Osteocyte (in vitro differentiated cells): ENCODE data around the gene CXXC4. TPM values are rescaled to one million over a fixed set of nuclear protein-coding genes. Genes with fewer than 3 reads are reported as not detected.

Experiments used
- DNase-seq: peaks from one replicate; pipeline ENCODE4 v3.0.0; 2021; ENCODE audit warnings: mixed read lengths; ENCODE audit not compliant: unreplicated experiment; ENCODE audit errors: extremely low spot score
- H3K27ac Mint-ChIP-seq: one replicate; pipeline ENCODE4 v1.8.0; 2021; ENCODE audit warnings: mild to moderate bottlenecking, mixed read lengths; ENCODE audit not compliant: unreplicated experiment
- H3K27me3 Mint-ChIP-seq: one replicate; pipeline ENCODE4 v1.8.0; 2021; ENCODE audit warnings: mixed read lengths; ENCODE audit not compliant: unreplicated experiment
- H3K36me3 Mint-ChIP-seq: one replicate; pipeline ENCODE4 v1.8.0; 2021; ENCODE audit warnings: mixed read lengths; ENCODE audit not compliant: unreplicated experiment
- H3K4me1 Mint-ChIP-seq: one replicate; pipeline ENCODE4 v1.8.0; 2021; ENCODE audit warnings: mixed read lengths; ENCODE audit not compliant: unreplicated experiment
- H3K4me3 Mint-ChIP-seq: one replicate; pipeline ENCODE4 v1.8.0; 2021; ENCODE audit warnings: mild to moderate bottlenecking, moderate library complexity, mixed read lengths; ENCODE audit not compliant: unreplicated experiment
- H3K9me3 Mint-ChIP-seq: one replicate; pipeline ENCODE4 v1.8.0; 2021; ENCODE audit warnings: mixed read lengths; ENCODE audit not compliant: unreplicated experiment
- CTCF ChIP-seq: fragments of 200-600 bp; sonication (generic); IDR thresholded peaks from 2 replicates; pipeline ENCODE4 v1.5.0; 2021; ENCODE audit warnings: antibody characterized with exemption, mild to moderate bottlenecking, moderate library complexity
- total RNA-seq: library from RNA; stranded (reverse); gene quantifications from 2 replicates; pipeline ENCODE4 v1.2.1, GENCODE V29; 2021

The CXXC4 gene
- total RNA-seq, 1 donor from 2014 or later = not detected

GRCh38 chr4:104490770-104491480 is 3.8 kb downstream of the CXXC4 start:
- peak; percentile 85 for DNase-seq
- Mint-ChIP-seq H3K27ac (no peak overlapping the region), H3K4me1 (peaks cover 27% of the 10 kb centered on the region), H3K27me3 (peaks cover 81% of the 10 kb centered on the region), H3K9me3 (no peaks in the 10 kb centered on the region), H3K36me3 (no peaks in the 10 kb centered on the region), H3K4me3 (peak overlapping the region; percentile 76)
- TF ChIP-seq CTCF = no peak

- H3K27me3 Mint-ChIP-seq = peaks cover 78% of the 10 kb centered on the region
- no peak for TF ChIP-seq CTCF
- no peak overlapping the region for H3K27ac Mint-ChIP-seq
- no peaks in the 10 kb centered on the region for H3K9me3 Mint-ChIP-seq
- peak overlapping the region; percentile 76 for H3K4me3 Mint-ChIP-seq
- peaks cover 22% of the 10 kb centered on the region for H3K4me1 Mint-ChIP-seq
- DNase-seq = no peak
- H3K36me3 Mint-ChIP-seq = no peaks in the 10 kb centered on the region
Measured at GRCh38 chr4:104490096-104490769, 4.5 kb downstream of the CXXC4 start.

- no peak for DNase-seq
- H3K36me3 Mint-ChIP-seq = no peaks in the 10 kb centered on the region
- peaks cover 80% of the 10 kb centered on the region for H3K27me3 Mint-ChIP-seq
- H3K27ac Mint-ChIP-seq = no peak overlapping the region
- no peaks in the 10 kb centered on the region for H3K9me3 Mint-ChIP-seq
- no peak overlapping the region for H3K4me3 Mint-ChIP-seq
- TF ChIP-seq CTCF = no peak
- H3K4me1 Mint-ChIP-seq = peaks cover 18% of the 10 kb centered on the region
Measured at GRCh38 chr4:104489731-104490095, 5.0 kb downstream of the CXXC4 start.

- no peak overlapping the region for H3K4me3 Mint-ChIP-seq
- H3K27me3 Mint-ChIP-seq = peaks cover 69% of the 10 kb centered on the region
- peaks cover 13% of the 10 kb centered on the region for H3K4me1 Mint-ChIP-seq
- no peaks in the 10 kb centered on the region for H3K9me3 Mint-ChIP-seq
- TF ChIP-seq CTCF = no peak
- DNase-seq = no peak
- no peak overlapping the region for H3K27ac Mint-ChIP-seq
- no peaks in the 10 kb centered on the region for H3K36me3 Mint-ChIP-seq
Measured at GRCh38 chr4:104488151-104488550, 6.5 kb downstream of the CXXC4 start.

GRCh38 chr4:104486716-104487504 is 7.8 kb downstream of the CXXC4 start:
- H3K9me3 Mint-ChIP-seq = no peaks in the 10 kb centered on the region
- H3K36me3 Mint-ChIP-seq = no peaks in the 10 kb centered on the region
- H3K4me3 Mint-ChIP-seq = no peak overlapping the region
- DNase-seq = no peak
- H3K4me1 Mint-ChIP-seq = peaks cover 10% of the 10 kb centered on the region
- H3K27ac Mint-ChIP-seq = no peak overlapping the region
- peaks cover 65% of the 10 kb centered on the region for H3K27me3 Mint-ChIP-seq
- TF ChIP-seq CTCF = no peak
